ENCODE measurements around the gene EEA1.
"Not testable (repeated sequence)": the region's sequence is repeated elsewhere in the genome, so short reads cannot be mapped to it uniquely, and the experiment has no call there.

EEA1 gene

GRCh38 chr12:92794814-92795213 is 134.3 kb downstream of the EEA1 start:
- DNase-seq = no peak

GRCh38 chr12:92794356-92794755 is 134.7 kb downstream of the EEA1 start:
- DNase-seq = not testable (repeated sequence)

- DNase-seq = no peak
Observed at GRCh38 chr12:92786045-92786444, 143.1 kb downstream of the EEA1 start.

DNA sequence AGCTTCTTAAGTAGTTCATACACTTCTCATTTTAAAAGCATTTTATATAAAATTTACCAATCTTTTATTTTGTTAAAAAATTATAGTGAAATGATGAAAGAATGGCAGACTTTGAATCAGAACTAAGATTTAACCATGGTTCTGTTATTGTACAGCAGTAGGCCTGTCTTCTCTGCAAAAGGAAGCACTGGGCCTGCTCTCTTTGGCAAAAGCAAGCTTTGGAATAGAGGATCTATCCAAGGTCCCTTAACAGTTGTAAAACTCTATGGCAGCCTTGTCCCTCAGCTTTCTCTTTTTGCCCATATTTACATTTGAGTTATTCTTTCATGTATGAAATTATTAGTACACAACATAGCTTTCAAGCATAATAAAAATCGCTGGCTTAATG is 143.5 kb downstream of the EEA1 start:
- DNase-seq = no peak

DNA sequence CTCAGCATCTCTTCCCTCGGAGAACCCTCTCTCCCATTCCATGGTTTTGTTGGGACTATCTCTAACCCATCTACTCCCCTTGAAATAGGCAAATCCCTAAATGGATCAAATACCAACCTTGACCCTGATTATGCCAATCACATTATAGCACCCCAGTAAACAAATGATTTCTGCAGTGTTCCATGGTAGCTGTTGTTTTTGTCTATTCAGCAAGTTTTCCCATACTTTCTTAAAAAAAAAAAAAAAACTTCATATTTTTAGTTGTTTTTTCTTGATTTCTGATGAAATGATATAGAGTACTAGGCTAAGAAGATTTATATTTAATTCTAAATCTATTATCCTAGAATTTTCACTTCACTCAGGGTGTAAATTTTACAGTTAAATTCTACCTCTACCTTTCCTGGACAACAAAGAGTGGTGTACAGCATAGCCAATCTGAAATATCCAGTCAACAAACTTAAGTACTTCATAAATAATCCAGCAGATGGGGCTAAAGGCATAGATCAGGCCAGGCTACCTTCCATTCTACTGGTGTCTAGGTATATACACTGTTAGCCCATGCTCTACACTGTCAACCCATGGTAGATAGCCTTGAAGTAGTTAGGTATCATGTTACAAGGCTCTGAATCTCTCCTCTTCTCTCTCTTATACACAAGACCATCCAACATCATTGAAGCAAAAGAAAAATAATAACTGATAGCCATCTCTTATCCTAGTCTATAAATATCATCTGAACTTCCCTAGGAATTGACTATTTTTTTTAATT is 144.1 kb downstream of the EEA1 start:
- DNase-seq = peak; percentile 91

- DNase-seq = no peak
Observed at GRCh38 chr12:92784356-92784755, 144.7 kb downstream of the EEA1 start.

GRCh38 chr12:92779902-92780301 is 149.2 kb downstream of the EEA1 start:
- DNase-seq = no peak

- DNase-seq = no peak
Observed at GRCh38 chr12:92778525-92778924, 150.6 kb downstream of the EEA1 start.

DNA sequence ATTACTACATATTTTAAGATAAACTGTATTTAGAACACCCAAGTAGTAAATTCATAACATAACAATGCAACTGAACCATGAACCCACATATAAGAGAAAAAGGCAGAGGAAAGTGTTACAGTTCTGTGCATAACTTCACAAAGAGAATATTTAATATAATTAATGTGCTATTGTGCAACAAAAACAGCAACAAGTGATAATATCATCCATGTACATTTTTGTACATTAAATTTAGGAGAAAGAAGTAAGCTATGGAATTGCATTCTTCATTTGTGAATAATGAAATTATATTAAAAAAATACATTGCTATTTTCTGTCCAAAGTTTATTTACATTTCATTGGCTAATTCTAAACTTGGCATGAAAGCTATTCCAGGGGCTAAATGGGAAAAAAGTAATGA is 153.7 kb downstream of the EEA1 start:
- no peak for DNase-seq

DNA sequence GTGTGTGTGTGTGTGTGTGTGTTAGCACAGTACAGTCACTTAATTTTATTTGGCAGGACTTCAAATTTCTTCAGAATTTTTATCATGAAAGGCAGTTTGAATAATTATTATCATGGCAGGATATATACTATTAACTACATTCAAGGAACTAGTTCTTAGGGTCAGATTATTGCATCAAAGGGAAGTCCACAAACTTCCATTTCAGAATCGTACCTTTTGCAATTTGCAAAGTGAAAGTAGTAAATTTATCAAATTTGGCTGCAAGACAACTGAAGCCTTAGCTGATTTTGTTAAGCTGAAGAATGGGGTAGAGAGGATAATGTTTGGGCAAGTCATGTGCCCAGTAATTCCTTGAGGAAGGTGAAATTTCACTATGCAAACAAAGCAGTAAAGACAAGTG is 158.1 kb downstream of the EEA1 start:
- no peak for DNase-seq

- DNase-seq = no peak
Observed at GRCh38 chr12:92769124-92769901, 159.8 kb downstream of the EEA1 start.

GRCh38 chr12:92765871-92766270 is 163.2 kb downstream of the EEA1 start:
- DNase-seq = no peak

DNA sequence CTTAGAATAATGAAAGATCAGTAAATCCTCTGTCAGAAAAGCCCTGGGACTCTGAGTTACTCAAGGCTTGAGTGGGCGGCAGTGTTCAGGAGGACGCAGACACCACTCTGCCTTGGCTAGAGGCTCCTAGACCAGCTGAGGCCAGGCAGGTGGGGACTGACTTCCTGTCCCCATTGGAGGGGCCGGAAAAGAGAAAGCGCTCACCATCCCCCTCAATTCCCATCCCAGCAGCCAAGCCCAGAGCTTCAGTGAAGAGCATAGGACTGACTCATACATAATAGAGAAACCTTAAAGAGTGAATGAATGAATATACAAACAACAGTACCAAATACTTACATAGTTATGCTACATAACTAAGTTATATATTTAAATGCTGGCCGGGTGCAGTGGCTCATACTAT is 164.3 kb downstream of the EEA1 start:
- DNase-seq = no peak

DNA sequence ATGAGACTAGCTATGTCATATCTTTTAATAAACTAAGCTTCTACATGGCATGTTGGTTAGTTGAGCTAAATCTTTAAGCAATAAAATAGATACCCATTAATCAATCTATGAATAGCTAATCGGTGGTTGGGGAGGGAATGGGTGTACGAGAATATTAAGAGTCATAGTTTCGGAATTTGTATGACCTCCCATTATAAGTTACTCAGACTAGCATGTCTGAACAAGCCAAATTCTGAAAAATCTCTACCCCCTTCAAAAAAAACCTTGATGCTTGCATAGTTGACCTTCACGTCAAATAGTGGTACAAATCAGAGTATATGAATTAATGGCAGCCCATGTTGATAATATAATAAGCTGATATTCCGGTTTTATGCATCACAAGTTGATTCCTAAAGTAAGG is 166.3 kb downstream of the EEA1 start:
- no peak for DNase-seq

DNA sequence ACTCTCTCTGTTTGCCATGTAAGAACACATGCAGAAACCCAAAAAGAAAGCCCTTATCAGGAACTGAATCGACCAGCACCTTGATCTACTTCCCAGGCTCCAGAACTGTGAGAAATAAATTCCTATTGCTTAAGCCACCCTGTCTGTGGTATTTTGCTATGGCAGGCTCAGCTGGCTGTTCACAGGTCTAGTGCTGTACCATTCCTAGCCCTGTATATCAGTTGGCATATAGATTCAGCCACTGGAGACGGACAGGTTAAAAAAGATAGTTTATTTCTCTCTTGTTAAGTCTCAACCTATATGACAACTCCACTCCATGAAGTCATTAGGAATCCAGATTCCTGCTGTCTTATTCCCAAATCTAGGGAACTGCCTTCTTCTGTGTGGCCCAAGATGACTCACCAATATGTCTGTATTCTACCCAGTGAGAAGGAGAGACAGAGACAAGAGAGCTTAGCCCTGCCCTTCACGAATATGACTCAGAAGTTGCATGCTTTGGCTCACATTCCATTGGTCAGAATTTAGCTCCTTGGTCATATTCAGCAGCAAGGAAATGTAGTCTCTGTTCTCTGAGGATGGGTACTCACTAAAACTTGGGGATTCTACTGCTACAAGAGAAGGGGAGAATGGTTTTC is 169.3 kb downstream of the EEA1 start:
- DNase-seq = no peak

GRCh38 chr12:92757597-92758121 is 171.4 kb downstream of the EEA1 start:
- DNase-seq = no peak

DNA sequence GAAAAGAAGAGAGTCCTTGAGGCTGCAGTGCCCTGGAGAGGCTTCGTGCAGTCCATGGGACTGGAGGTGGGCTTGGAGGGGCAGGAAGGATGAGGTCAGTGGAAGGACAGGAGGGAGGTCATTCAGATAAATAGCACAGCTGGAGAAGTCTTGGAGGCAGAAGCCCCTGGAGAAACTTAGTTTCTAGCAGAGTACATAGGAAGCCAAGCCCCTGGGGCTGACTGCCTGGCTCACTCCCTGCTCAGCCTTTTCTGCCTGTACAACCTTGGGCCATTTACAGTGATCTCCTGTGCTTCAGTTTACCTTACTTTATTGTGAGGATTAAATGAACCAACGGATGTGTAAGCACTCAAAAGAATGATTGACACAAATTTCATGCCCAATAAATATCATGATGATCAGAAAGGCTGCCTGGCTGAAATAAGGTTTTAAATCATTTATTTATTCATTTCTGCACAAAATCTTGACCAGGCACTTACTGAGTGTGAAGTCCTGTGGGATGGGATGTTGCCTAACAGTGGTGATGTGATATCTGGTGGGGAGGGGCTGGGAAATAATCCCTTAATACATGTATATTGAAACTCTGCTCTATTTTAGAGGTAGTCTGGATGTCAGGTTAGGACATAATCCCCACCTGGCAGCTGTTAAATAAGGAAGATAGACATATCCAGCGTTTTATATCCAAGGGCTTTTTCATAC is 172.0 kb downstream of the EEA1 start:
- DNase-seq = no peak

- no peak for DNase-seq
Observed at GRCh38 chr12:92753976-92754885, 174.9 kb downstream of the EEA1 start.

- DNase-seq = not testable (repeated sequence)
Observed at GRCh38 chr12:92749691-92750090, 179.4 kb downstream of the EEA1 start.

DNA sequence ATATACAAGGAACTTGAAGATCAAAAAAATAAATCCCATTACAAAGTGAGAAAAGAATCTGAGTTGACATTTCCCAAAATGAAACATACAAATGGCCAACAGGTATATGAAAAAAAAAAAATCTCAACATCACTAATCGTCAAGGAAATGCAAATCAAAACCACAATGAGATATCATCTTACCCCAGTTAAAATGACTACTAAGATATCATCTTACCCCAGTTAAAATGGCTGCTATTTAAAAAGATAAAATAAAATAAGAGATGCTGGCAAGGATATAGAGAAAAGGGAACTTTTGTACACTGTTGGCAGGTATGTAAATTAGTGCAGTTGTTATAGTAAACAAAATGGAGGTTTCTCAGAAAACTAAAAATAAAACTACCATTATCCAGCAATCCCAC is 181.9 kb downstream of the EEA1 start:
- no peak for DNase-seq

DNA sequence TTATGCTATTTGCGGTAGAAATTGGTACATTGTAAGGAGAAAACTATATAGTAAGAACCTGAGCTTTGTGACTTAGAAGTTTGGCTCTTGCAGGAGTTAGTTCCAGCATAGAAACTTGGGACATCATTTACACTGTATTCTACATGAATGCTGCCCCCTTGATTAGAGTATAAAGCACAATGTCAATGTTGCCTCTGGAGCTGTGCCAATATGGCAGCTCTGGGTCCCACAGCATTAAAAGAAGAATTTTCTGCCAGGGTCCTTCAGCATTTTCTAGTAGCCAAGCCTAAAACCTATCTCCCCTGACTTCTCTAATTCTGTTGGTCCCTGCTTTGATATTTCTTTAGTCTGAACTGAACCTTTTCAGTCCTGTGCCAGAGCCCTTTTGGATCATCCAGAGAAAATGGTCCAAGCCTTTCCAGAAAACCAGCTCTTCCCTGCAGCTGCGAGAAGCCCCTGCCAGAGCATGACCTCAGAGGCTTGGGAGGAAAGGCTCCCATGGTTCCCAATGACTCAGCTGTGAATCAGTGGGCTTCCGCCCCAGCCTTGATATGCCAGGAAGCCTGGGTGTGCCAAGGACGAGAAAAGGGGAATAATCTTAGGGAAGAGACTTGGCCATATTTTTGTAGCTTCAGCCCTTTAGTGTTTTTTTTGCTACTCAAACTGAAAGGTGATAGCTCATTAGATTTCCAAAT is 183.1 kb downstream of the EEA1 start:
- no peak for DNase-seq

Measured in NCI-H2171 treated with DMSO at 0.1 percent for 48 hours (cell line).